ENCODE results near the gene ZNF398.
"Not testable (repeated sequence)": the region's sequence is repeated elsewhere in the genome, so short reads cannot be mapped to it uniquely, and the experiment has no call there.

The ZNF398 gene

GRCh38 chr7:149147072-149147751 is at the start of gene ZNF398:
Gene ZNF398 (plus strand): TSS chr7:149147453. CDS start chr7:149147743, 290 bp downstream.
- peak; percentile 91 for DNase-seq

DNA sequence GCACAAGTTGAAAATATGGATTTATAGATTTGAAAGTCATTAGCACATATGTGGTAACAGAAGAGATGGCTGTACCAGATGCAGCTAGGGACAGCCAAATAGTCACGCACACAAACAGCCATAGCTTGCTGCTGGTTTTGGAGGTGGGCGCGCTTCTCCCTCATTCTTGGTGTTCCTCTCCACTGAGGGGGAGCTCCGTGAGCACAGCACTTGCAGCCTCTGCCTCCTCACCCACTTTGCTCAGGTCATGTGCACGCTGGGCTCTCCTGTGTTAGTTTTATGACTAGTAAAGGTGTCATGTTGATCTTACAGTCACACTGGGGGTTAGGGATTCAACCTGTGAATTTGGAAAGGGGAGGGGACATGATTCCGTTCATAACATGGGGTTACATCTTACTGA is 48.2 kb upstream of the ZNF398 start:
- no peak for DNase-seq

DNA sequence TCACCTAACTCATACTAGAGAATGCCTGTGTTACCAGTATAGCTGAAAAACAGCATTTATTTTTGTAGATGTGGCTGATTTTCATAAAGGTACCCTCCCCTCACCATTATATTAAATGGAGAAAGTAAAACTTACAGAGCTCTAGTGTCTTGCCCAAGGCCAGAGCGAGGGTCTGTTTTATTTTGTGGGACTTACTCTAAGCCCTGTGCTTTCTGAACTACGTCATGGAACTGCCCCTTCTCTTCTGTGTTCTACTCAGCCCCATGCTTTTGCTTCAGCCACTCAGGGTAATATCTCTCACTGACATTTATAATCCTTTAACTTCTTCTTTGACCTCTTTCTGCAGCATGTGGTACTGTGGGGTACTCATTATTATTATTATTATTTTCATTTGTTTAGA is 46.4 kb upstream of the ZNF398 start:
- DNase-seq: no peak

DNA sequence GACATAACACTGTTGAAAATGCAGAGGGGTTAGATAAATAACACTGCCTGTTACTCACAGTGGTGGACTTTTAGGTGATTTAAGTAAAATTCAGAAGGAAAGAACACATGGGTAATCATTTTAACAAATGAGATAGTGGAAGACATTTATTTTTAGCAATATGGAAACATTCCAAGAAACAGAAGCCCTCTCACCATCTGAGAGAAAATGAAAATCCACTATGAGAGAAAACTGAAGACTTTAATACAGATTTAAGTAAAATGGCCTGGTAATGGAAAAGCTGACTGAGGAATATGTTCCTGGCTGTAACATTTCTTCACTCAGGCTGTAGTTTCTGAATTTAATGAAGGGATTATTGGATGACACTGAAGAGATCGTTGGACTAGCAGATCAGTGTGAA is 44.6 kb upstream of the ZNF398 start:
- no peak for DNase-seq

DNA sequence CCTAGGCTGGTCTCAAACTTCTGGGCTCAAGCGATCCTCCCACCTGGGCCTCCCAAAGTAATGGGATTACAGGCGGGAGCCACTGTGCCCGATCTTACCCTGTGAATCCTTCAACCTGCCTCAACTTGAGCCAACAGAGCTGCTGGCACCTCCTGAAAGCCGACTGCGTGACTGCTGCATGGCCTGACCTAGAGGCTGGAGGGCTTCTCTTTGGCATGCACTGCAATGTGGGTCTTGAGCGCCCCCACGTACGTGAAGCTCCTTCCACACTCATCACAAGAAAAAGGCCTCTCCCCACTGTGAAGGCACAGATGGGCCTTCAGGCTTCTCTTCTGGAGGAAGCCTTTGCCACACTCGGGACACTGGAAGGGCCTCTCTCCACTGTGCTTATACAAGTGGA is 43.8 kb upstream of the ZNF398 start:
- DNase-seq: no peak

DNA sequence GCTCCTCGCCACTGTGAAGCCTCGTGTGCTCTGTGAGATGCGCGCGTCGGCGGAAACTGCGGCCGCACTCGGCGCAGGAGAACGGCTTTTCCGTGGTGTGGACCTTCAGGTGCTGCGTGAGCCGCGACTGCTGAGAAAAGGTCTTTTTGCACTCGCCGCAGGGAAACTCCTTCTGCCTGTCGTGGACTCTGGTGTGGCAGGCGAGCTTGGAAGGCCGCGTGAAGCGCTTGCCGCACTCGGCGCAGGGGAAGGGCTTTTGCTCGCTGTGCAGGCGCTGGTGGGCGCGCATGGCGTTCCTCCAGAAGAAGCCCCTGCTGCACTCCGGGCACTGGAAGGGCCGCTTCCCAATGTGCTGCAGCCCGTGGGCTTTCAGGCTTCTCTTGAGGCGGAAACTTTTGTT is 43.0 kb upstream of the ZNF398 start:
- DNase-seq: no peak

GRCh38 chr7:149104749-149105148 is 42.5 kb upstream of the ZNF398 start:
- no peak for DNase-seq

DNA sequence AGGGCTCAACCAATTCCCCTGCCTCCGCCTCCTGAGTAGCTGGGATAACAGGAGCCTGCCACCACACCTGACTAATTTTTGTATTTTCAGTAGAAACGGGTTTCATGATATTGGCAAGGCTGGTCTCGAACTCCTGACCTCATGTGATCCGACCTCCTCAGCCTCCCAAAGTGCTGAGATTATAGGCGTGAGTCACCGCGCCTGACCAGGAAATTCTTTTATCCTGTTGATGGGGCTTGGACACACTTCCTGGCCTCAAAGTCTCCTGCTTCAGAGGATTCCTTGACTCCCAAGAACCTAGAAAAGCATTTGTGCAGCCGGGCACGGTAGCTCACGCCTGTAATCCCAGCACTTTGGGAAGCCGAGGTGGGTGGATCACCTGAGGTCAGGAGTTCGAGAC is 37.3 kb upstream of the ZNF398 start:
- no peak for DNase-seq

- no peak for DNase-seq
Measured at GRCh38 chr7:149125189-149125862, 21.9 kb upstream of the ZNF398 start.

- DNase-seq: peak; percentile 98
Measured at GRCh38 chr7:149125863-149126661, 21.2 kb upstream of the ZNF398 start, which contains the start of gene ZNF425. Gene ZNF425 (minus strand): TSS chr7:149126324. CDS start chr7:149126213, 111 bp downstream.

- peak; percentile 59 for DNase-seq
Measured at GRCh38 chr7:149126662-149127266, 20.5 kb upstream of the ZNF398 start.

GRCh38 chr7:149130572-149131198 is 16.6 kb upstream of the ZNF398 start:
- no peak for DNase-seq

DNA sequence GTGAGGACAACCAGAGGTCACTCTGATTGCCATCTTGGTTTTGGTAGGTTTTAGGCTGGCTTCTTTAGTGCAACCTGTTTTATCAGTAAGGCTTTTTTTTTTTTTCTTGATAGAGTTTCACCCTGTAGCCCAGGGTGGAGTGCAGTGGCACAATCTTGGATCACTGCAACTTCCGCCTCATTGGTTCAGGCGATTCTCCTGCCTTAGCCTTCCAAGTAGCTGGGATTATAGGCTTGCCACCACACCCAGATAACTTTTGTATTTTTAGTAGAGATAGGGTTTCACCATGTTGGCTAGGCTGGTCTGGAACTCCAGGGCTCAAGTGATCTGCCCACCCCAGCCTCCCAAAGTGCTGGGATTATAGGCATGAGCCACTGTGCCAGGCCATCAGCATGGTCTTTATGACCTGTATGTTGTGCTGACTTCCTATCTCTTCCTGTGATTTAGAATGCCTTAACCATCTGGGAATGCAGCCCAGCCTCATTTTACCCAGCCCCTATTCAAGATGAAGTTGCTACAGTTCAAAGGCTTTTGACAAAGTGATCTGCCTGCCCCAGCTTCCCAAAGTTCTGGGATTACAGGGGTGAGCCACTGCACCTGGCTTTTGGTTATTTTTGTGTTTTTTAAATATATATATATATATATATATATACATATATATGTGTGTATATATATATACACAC is 14.1 kb upstream of the ZNF398 start:
- no peak for DNase-seq

DNA sequence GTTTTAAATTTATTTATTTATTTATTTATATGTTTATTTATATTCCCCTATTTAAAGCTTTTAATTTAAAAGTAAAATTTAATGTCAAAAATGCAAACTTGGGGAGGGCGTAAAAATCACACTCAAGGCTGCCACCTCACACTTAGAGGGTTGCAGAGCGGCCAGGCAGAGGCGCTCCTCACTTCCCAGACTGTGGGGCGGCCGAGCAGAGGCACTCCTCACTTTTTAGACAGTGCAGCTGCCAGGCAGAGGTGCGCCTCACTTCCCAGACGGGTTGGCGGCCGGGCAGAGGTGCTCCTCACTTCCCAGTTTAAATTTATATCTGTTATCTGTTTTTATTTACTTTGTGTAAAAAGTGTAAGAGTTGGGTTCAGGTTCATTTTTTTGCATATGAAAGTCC is 11.1 kb upstream of the ZNF398 start:
- DNase-seq: no peak

DNA sequence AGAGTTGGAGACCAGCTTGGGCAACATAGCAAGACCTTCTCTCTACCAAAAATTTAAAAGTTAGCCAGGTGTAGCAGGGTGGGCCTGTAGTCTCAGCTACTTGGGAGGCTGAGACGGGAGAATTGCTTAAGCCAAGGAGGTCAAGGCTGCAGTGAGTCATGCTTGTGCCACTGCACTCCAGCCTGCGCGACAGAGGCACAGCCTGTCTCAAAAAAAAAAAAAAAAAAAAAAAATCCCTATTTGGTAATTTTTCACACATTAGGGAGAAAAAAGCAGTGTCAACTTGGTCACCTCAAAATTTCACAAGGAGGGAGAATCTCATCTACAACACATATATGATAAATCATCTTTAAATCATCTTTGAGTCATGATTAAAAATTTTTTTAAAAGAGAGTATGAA is 6.4 kb upstream of the ZNF398 start:
- peak; percentile 75 for DNase-seq

DNA sequence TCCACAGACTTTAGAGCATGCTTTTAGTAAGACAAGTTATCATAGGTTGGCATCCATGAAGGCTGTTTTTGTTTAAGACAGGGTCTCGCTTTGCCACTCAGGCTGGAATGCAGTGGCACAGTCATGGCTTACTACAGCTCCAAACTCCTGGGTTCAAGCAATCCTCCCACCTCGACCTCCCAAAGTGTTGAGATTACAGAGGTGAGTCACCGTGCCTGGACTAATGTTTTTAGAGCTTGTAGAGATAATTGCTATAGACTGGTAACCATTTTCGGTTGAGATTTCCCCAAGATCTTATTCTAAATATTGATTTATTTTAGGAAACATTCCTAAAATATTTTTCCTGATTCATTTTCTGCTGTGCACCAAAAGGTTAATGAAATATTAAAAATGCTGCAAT is 5.4 kb upstream of the ZNF398 start:
- DNase-seq: no peak

GRCh38 chr7:149144436-149144922 is 2.8 kb upstream of the ZNF398 start:
- DNase-seq: not testable (repeated sequence)

- DNase-seq: peak; percentile 49
Measured at GRCh38 chr7:149145031-149145845, 2.0 kb upstream of the ZNF398 start.

DNA sequence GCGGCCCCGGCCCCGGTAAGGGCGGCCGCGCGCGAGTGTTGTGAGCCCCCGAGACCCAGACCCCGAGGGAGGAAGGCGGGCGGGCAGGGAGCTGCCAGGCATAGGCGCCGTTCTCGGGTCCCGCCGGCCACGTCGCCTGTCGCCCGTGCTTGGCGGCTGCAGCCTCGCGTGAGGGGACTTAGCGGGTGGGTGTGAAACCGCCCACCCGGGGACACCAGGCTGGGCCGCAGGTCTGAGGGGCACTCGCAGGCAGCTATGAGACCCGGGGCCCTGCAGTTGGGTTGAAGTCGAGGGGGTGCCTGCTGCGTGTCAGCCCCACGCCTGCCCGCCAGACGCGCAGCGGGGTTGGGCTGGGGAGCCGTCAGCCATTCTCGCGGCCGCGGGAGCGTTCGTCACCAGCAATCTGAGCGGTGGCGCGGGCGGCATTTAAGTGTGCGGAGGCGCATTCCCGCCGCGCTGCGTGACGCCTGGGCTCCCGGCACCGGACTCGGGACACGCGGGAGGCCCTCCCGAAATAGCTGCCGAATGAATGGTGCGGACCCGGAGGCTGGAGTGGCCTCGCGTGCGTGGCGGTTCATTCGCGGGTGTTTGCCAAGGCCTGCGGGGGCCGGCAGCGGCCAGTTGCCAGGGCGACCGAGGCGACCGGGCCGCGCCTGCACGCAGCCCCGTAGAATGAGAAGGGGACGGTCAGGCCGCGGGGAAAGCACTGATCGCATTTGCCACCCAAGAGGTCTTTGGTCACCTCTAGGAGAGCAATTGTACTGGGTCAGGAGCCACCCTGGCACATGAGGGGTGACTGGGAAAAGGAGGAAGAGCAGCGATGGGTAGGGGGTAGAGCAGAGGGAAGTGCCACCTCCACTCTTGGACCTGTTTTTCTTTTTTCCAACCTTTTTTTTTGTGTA is 750 bp downstream of the ZNF398 start:
- DNase-seq: peak; percentile 62

DNA sequence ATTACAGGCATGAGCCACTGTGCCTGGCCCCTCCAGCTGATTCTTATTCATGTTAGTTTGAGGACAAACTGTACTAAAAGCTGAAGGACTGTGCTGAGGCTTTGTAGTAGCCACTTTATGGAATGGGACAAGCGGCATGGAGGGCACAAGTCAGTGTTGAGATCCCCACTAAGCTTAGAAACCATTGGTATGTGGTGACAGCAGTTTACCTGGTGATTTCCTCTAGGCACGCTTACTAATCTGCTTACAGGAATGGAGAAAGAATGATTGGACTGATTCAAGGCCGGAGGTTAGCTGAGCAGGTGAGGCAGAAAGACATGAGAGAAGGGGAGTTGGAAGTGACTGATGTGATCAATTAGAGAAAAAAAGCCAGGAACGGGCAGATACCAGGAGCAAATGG is 3.7 kb downstream of the ZNF398 start:
- DNase-seq: no peak
